ENCODE data around the gene CDCP1. TPM values are rescaled to one million over a fixed set of nuclear protein-coding genes. Genes with fewer than 3 reads are reported as not detected.
"Not testable (repeated sequence)": the region's sequence is repeated elsewhere in the genome, so short reads cannot be mapped to it uniquely, and the experiment has no call there.

Gene CDCP1
- total and polyA plus RNA-seq, 8 donors: 4.1 to 24.5 (median 8.1) TPM

DNA sequence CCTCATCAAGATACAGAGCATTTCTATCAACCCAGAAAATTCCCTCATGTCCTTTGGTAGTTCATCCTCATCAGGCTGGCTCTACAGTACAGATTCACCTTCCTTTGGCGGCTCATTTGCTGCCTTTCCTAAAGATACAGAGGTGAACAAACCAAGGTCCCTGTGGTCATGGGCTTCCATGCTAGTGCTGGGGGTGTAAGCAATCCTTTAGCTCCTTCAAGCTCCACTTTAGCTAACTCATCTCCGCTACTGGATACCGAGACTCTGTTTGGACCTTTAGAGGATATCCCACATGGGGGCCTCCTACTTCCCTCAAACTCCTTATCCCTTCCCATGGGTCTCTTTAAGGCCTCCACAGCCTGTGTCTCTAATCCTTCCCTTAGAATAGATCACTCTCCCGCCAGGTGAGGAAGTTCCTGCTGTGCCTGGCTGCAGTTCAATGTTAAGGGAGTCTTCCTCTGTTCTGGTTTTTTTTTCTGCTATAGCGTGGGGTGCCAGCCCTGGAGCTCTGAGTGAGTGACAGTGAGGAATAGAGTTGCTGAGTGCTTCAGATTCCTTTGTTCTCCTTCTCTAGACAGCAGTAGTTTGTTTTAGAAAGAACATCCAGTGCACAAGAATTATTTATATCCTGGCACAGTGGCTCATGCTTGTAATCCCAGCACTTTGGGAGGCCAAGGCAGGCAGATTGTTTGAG, 89.4 kb downstream of the CDCP1 start:
- peak overlapping the region in 3 of 5 donors; percentile 35 to 63 (median 48) for H3K27ac ChIP-seq
- H3K36me3 ChIP-seq: no peaks in the 10 kb centered on the region

DNA sequence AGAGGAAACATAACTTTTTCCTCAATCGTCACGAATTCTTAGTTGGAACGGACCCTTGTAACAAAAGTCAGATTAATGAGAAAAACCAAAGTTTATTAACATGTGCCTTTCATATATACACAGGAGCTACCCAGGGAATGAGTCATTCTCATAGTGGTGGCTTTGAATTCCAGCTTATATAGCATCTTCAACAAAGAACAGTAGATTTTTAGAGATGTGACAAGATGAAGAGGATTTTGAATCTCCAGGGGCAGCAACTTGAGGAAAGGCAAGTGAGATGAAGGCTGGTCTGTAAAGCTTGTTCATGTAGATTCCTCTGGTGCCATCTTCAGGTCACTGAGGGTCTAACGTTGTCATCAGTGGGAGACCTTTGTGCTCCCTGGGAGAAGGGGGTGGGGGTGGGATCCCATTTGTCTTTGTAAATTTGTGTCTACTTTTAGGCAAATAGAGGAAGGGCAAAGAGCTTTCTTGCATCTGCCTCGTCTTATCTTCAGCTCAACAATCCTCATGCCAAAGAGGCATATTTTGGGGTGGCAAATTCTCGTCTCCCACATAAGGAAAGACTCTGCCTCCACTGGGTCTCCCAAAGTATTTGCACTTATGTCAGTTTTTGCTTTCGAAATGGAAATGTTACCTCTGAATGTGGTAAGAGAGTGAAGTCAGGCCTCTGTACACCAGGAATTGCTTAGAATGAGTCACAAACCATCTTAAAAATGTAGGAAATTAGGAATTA, 90.6 kb downstream of the CDCP1 start:
- H3K27me3 ChIP-seq: no peaks in the 10 kb centered on the region
- H3K36me3 ChIP-seq: no peaks in the 10 kb centered on the region
- H3K4me3 ChIP-seq: no peak overlapping the region
- peak overlapping the region in 2 of 5 donors; percentile 63 to 69 for H3K27ac ChIP-seq
- 69 to 78% (median 73%) methylated on average over 7 of the region's 7 CpGs for WGBS, 5 donors
- TF ChIP-seq, protein P1, sequence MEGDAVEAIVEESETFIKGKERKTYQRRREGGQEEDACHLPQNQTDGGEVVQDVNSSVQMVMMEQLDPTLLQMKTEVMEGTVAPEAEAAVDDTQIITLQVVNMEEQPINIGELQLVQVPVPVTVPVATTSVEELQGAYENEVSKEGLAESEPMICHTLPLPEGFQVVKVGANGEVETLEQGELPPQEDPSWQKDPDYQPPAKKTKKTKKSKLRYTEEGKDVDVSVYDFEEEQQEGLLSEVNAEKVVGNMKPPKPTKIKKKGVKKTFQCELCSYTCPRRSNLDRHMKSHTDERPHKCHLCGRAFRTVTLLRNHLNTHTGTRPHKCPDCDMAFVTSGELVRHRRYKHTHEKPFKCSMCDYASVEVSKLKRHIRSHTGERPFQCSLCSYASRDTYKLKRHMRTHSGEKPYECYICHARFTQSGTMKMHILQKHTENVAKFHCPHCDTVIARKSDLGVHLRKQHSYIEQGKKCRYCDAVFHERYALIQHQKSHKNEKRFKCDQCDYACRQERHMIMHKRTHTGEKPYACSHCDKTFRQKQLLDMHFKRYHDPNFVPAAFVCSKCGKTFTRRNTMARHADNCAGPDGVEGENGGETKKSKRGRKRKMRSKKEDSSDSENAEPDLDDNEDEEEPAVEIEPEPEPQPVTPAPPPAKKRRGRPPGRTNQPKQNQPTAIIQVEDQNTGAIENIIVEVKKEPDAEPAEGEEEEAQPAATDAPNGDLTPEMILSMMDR (IDR thresholded peaks at IDR 0.05): no peak
- TF ChIP-seq EP300 (IDR thresholded peaks at IDR 0.05): no peak
- TF ChIP-seq POLR2AphosphoS5 (IDR thresholded peaks at IDR 0.05): no peak
- no peak for TF ChIP-seq POLR2A (IDR thresholded peaks at IDR 0.05)
- H3K9me3 ChIP-seq: no peaks in the 10 kb centered on the region
- H3K4me1 ChIP-seq: peaks cover 0 to 45% (median 13%) of the 10 kb centered on the region in 4 donors
- intact Hi-C loops (cut with DNase I; ENCODE audit: low total_unique reads): no loop called here
- peak in 1 of 2 donors; percentile 29 for DNase-seq

More for the DNA sequence above, 89.4 kb downstream of the CDCP1 start:
- Histone ChIP-seq H3K9me3 (no peaks in the 10 kb centered on the region), H3K27me3 (no peaks in the 10 kb centered on the region), H3K4me1 (peaks cover 5 to 48% (median 13%) of the 10 kb centered on the region in 4 donors), H3K4me3 (no peak overlapping the region)
- TF ChIP-seq POLR2A (IDR thresholded peaks at IDR 0.05): no peak
- no peak for TF ChIP-seq EP300 (IDR thresholded peaks at IDR 0.05)
- TF ChIP-seq POLR2AphosphoS5 (IDR thresholded peaks at IDR 0.05): no peak
- WGBS, 5 donors: 56 to 76% (median 69%) methylated on average over 5 of the region's 5 CpGs
- DNase-seq: no peak
- intact Hi-C loops (cut with DNase I; ENCODE audit: low total_unique reads): no loop called here

DNA sequence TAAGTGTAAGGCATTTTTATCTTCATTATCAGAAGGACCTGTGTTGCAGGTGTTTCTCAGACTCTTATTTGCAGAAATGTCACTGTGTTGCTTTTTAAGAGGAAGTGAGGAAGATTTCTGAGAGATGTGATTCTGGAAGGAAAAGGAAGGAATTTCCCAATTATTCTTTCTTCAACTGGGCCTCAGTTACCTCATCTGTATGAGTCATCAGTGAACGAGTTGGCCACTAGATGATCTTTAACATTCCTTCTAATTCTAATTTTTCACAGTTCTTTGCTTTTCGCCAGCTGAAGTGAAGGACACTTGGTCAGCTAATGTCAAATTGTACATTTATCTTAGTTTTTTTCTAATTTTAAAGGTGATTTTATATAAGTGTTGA, 91.2 kb downstream of the CDCP1 start:
- 41 to 53% (median 47%) methylated on average over 2 of the region's 2 CpGs for WGBS, 5 donors
- Histone ChIP-seq H3K4me1 (peaks cover 0 to 45% (median 13%) of the 10 kb centered on the region in 4 donors), H3K36me3 (no peaks in the 10 kb centered on the region), H3K27ac (peak overlapping the region in 2 of 5 donors; percentile 63 to 69), H3K27me3 (no peaks in the 10 kb centered on the region), H3K9me3 (no peaks in the 10 kb centered on the region), H3K4me3 (no peak overlapping the region)
- intact Hi-C loops (cut with DNase I; ENCODE audit: low total_unique reads): no loop called here
- DNase-seq: no peak
- TF ChIP-seq, protein P1 (IDR thresholded peaks at IDR 0.05): no peak
- TF ChIP-seq POLR2A (IDR thresholded peaks at IDR 0.05) (no peak), POLR2AphosphoS5 (IDR thresholded peaks at IDR 0.05) (peak in 1 of 3 donors; percentile 14)

DNA sequence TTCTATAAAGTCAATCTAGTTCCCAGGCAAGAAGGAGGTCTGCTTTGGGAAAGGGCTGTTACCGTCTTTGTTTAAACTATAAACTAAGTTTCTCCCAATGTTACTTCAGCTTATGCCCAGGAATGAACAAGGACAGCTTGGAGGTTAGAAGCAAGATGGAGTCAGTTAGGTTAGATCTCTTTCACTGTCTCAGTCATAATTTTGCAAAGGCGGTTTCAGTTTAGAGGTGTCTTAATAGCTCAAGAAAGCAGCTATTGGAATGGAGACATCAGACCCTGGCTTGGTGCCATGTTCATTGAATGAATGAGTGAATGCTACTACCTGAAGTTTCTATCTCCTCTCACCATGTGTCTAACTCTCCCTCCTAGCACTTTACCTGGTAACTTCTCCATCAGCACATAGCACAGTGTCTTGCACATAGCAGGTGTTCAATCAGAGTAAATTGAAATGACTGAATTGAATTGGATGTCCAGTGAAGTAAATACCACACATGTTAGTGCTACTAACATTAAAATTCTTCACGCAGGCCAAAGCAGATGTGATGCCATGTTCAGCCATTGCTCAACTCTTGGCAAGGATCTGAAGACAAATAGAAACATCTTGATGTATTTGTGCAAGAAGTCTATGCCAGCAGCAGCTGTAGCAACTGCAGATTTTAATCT, 91.9 kb downstream of the CDCP1 start:
- TF ChIP-seq EP300 (IDR thresholded peaks at IDR 0.05) (no peak), POLR2AphosphoS5 (IDR thresholded peaks at IDR 0.05) (peak in 2 of 3 donors; percentile 30 to 32), POLR2A (IDR thresholded peaks at IDR 0.05) (no peak)
- TF ChIP-seq, protein P1 (IDR thresholded peaks at IDR 0.05): no peak
- intact Hi-C loops (cut with DNase I; ENCODE audit: low total_unique reads): no loop called here
- Histone ChIP-seq H3K4me1 (peaks cover 0 to 45% (median 13%) of the 10 kb centered on the region in 4 donors), H3K4me3 (no peak overlapping the region), H3K36me3 (no peaks in the 10 kb centered on the region), H3K27me3 (no peaks in the 10 kb centered on the region), H3K9me3 (no peaks in the 10 kb centered on the region), H3K27ac (peak overlapping the region in 2 of 5 donors; percentile 63 to 69)
- 70 to 83% (median 73%) methylated on average over 3 of the region's 3 CpGs for WGBS, 5 donors
- no peak for DNase-seq

DNA sequence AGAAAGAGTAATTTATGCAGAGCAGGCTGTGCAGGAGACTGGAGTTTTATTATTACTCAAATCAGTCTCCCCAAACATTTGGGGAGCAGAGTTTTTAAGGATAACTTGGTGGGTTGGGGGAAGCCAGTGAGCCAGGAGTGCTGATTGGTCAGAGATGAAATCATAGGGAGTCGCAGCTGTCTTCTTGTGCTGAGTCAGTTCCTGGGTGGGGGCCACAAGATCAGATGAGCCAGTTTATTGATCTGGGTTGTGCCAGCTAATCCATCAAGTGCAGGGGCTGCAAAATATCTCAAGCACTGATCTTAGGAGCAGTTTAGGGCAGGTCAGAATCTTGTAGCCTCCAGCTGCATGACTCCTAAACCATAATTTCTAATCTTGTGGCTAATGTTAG, 92.4 kb downstream of the CDCP1 start:
- WGBS, 5 donors: 31 to 70% (median 65%) methylated on average over 1 of the region's 1 CpG
- H3K4me3 ChIP-seq; H3K27me3 ChIP-seq; DNase-seq; H3K9me3 ChIP-seq; intact Hi-C loops (cut with DNase I; ENCODE audit: low total_unique reads); H3K36me3 ChIP-seq: not testable (repeated sequence)
- Histone ChIP-seq H3K4me1 (peaks cover 0 to 45% (median 13%) of the 10 kb centered on the region in 4 donors), H3K27ac (peak overlapping the region in 1 of 5 donors; percentile 69)

Data from stomach (tissue), 9 donors.